ENCODE results near the gene NLRP1. TPM values are rescaled to one million over a fixed set of nuclear protein-coding genes. Genes with fewer than 3 reads are reported as not detected.

The NLRP1 gene
- total and polyA plus RNA-seq, 9 of the 15 experiments (the other 6 are each of a cell fraction or from before 2014, with no cell fraction given): 4.0 to 69.4 (median 27.7) TPM

DNA sequence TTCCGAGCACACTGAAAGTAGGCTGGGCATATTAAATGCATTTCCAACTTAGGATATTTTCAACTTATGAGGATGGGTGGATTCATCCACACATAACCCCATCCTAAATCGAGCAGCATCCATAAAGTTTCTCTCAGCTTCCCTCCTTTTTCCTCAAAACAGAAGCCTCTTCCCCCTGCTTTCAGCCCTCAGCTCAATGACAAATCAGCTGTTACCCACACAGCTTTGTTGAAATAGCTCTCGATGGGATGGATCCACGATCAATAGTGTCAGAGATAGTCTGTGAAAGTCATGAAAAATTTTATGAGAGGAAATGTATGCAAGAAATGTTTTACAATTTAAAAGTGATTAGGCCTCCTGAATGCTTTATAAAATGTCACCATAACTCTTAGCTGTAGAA, 118.0 kb downstream of the NLRP1 start:
- Histone ChIP-seq H3K9me1 (ENCODE audit: control insufficient read depth, insufficient read depth, low read length) (no peaks in the 10 kb centered on the region), H3K36me3 (ENCODE audit: control insufficient read depth, insufficient read depth, low read length) (peaks cover 38% of the 10 kb centered on the region; the same call in 2 of the 3 replicates), H2AFZ (ENCODE audit: low read depth, low read length) (no peak overlapping the region), H3K9ac (ENCODE audit: insufficient read depth in 1 of 2, low read depth in 2 of 2, low read length in 2 of 2) (peak overlapping the region in 1 of 2 experiments; percentile 83; a peak in 1 of 4 replicates), H3K9me3 (replicated peaks; ENCODE audit: control insufficient read depth, insufficient read depth, low read depth, low read length) (no peaks in the 10 kb centered on the region), H3K4me1 (replicated peaks in 1 of 2; ENCODE audit: control insufficient read depth in 2 of 2, insufficient read depth in 2 of 2, low read length in 2 of 2) (peaks cover 4 to 6% of the 10 kb centered on the region in 2 experiments; a peak in 4 of 5 replicates), H3K79me2 (ENCODE audit: control insufficient read depth, insufficient read depth, low read length) (peaks cover 66% of the 10 kb centered on the region), H4K20me1 (replicated peaks; ENCODE audit: control insufficient read depth, insufficient read depth, low read length) (0 out of 2 replicates have a peak, but pooled peaks cover 2% of the 10 kb centered on the region), H3K4me3 (no peak overlapping the region), H3K27ac (ENCODE audit: extremely low read depth, low read depth, low read length) (no peak overlapping the region), H3K27me3 (ENCODE audit: control insufficient read depth in 2 of 2, insufficient read depth in 2 of 2, low read length in 2 of 2) (no peaks in the 10 kb centered on the region), H3K4me2 (ENCODE audit: insufficient read depth, low read length) (peak overlapping the region; percentile 93)
- no TSS peak for BruUV-seq (replicated peaks)
- FAIRE-seq (no peak), ATAC-seq (no peak), DNase-seq (ENCODE audit: extremely low read depth in 1 of 4, low spot score in 3 of 4) (no peak)
- ChIA-PET CTCF (ENCODE audit: low intra/inter-chr PET ratio) (no interaction called here), POLR2A (interaction anchor here (0.6 to 1.6 kb wide), 3 partner anchors 12 to 825 kb away, joined by 3 to 5 read pairs (median 4); no protein-coding TSS in a partner anchor)
- in situ Hi-C loops (cut with MboI): no loop called here
- intact Hi-C loops (cut with micrococcal nuclease): no loop called here
- WGBS (ENCODE audit: insufficient coverage, low coverage, missing lambda C conversion rate): 77% methylated on average over 4 of the region's 4 CpGs
- TF ChIP-seq SREBF2 (CRISPR knock-in tag; IDR thresholded peaks at IDR 0.05) (no peak), ZNF239 (CRISPR knock-in tag; IDR thresholded peaks at IDR 0.05) (no peak), PRDM10 (IDR thresholded peaks at IDR 0.05; ENCODE audit: partially characterized antibody) (no peak), XRCC3 (IDR thresholded peaks at IDR 0.05) (no peak), ZNF354B (CRISPR knock-in tag; IDR thresholded peaks at IDR 0.05) (no peak), CHAMP1 (IDR thresholded peaks at IDR 0.05) (no peak), U2AF2 (optimal IDR thresholded peaks at IDR 0.05; ENCODE audit: low read depth, low read length) (no peak), DACH1 (IDR thresholded peaks at IDR 0.05; ENCODE audit: partially characterized antibody) (no peak), HOMEZ (CRISPR knock-in tag; IDR thresholded peaks at IDR 0.05) (no peak), CTCF (IDR thresholded peaks at IDR 0.05 in 2 of 3, conservative IDR thresholded peaks at IDR 0.05 in 1 of 3; ENCODE audit: insufficient read depth in 2 of 3, low read depth in 1 of 3, low read length in 3 of 3) (no peak), ZEB2 (IDR thresholded peaks at IDR 0.05) (no peak), EHMT2 (IDR thresholded peaks at IDR 0.05) (no peak)

Measured in K562 (cell line).